Measurements from ENCODE around the gene TMEM198.
A peak's percentile ranks its signal among the peaks of the same experiment; 100 is the strongest.

The TMEM198 gene

DNA sequence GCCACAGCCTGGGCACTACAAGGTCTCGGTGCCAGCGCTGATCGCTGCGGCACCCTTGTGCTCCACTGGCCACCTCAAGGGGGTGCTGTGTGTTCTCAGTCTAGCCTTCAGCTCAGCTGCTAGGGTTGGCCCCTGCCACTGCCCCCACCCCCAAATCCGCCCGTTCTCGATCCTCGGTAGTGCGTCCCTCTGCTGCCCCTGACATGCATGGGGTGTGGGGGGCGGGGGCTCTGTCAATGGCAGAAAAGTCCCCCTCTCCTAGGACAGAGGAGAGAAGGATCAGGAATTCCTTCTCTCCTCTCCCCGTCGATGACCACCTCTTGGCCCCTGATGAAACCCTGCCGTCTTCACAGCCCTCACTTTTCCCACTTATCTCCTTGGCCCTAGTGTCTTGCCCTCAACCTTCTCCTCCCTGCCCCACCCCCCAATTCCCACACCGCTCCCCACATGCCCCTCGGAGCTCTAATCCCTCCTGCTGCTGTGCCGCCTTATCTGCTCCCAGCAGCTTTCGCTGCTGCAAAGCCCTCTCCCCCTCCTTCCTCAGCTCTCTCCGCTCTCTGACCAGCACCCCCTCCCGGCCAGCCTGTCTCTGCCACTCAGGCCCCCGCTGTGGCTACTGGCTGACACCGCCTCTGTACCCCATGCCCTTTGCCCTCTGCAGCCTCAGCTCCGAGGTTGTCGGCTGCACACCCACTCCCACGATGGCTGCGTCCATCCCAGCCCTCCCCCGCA lies 33.9 kb upstream of the TMEM198 start:
- DNase-seq, result peak; percentile 38 to 39

DNA sequence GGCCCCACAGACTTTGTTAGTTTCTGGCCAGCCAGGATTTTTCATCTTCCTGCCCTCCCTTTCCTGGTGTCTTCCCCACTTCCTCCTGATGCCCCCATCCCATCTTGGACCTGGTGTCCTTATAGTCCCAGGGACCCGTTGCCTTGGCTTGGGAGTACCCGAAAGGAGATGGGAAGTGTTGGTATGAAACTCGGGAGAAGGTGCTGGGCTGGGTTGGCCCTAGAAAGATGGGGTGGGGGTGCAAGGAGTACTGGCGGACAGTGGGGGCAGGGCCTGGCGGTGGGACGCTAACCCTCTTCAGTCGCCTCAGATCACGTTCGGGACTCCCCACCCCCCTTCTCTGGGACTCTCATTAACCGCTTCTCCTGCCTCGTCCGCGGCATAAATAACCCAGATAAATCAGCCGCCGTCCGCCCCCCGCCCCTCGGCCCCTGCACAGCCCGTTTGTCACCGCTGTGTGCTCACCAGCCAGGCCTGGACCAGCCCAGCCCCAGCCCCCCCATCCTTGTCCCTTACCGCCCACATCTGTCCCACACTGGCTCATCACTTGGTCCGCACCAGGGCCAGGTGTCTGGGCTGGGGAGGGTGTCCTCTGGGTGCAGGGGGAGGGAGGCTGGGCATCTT lies 33.2 kb upstream of the TMEM198 start:
- DNase-seq, result no peak

DNA sequence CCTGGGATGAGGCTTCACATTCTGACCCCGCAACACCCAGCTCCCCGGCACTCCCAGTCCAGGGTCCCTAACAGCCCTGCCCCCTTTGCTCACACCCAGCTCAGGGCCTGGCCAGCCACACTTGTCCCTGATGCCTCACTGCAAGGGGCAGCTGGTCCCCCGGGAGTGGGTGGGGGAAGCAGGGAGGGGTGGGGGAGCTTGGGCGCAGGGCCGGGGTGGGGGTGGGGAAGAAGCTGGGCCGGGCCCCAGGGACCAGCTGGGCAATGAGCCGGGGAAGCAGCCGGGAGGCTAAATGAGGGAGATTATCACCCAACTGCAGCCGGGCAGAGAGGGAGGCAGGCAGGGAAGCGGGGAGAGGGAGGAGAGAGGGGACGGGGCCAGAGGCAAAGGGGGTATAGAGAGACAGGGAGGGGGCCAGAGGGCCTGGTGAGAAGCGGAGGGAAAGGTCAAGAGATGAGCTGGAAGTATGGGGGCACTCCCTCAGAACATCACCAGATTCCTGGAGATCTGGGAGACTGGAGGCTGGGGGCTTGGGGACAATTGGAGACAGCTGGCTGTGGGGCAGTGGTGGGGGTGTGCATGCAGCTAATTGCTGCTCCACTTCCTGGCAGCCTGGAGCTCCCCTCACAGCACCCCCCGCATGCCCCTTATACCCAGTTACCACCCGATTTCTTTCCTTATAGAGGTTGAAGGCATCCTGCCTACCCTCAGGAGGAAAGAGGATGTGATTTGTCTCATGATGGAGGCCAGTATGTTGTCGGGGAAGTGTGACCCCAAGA lies 32.1 kb upstream of the TMEM198 start:
- no peak for DNase-seq

GRCh38 chr2:219512524-219513216 lies 31.2 kb upstream of the TMEM198 start:
- no peak for DNase-seq

GRCh38 chr2:219513787-219514186 lies 30.0 kb upstream of the TMEM198 start:
- no peak for DNase-seq

DNA sequence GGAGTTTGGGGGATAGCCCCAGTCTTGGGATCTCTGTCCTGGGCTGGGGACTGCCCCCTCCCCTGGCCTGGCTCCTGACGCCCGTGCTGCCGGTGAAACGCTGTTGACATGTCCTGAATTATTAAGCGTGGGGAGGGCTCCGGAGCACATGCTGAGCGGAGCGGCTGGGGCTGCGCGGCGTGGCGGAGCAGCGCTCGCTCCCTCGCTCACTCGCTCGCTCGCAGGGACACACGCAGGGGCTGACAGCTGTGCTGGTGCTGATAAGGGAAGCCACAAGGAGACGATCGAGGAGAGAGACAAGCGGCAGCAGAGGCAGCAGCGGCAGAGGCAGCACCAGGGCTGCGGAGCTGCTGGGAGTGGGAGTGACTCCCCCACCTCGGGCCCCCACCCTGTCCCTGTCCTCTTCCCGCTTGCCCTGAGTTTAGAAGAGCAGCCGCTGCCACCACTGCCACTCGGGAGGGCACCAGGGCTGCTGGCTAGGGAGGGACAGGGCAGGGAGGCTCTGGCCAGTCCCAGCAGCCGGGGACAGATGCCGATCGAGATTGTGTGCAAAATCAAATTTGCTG lies 29.5 kb upstream of the TMEM198 start, which contains the start of gene ASIC4:
TSS of gene ASIC4 (plus strand) at position 287 of the 566 bp plus-strand sequence. CDS start at position 530, 243 bp downstream.
- no peak for DNase-seq

- DNase-seq, result no peak
Observed at GRCh38 chr2:219514836-219515235, 29.0 kb upstream of the TMEM198 start.

GRCh38 chr2:219515874-219516629 lies 27.8 kb upstream of the TMEM198 start:
- DNase-seq, result no peak

DNA sequence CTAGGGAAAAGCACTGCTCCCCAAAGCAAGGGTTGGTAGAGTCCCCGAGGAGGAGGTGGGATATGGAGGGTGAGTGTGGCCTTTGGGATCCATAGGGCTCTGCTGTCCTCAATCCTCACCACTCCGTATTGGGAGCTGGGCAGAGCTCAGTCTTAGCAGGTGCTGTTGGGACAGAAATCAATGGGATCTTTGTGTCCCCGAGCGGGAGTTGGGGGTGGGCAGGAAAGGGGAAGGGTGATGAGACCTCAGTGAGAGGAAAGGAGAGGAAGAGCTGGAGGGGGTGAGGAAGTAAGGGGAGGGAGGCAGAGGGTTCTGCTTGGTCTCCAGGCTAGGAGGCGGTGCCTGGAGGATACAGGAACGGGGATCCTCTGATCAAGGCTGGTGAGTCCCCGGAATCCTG lies 26.9 kb upstream of the TMEM198 start:
- DNase-seq, result no peak

GRCh38 chr2:219517954-219518778 lies 25.7 kb upstream of the TMEM198 start:
- DNase-seq, result no peak

DNA sequence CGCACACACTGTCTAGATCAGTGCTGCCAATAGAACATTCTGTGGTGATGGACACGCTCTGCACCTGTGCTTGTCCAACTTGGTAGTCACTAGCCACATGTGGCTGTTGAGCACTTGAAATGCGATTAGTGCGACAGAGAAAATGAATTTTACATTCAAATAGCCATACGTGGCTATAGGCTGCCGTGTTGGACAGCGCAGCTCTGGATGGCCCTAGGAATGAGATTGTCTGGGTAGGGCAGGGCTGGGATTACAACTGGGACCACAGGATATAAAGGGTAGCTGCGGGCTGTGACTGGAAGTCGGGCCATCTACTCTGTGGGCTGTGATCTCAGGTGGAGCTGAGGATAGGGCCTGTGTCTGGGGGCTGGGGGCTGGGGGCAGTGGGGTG lies 24.3 kb upstream of the TMEM198 start:
- DNase-seq, result no peak

DNA sequence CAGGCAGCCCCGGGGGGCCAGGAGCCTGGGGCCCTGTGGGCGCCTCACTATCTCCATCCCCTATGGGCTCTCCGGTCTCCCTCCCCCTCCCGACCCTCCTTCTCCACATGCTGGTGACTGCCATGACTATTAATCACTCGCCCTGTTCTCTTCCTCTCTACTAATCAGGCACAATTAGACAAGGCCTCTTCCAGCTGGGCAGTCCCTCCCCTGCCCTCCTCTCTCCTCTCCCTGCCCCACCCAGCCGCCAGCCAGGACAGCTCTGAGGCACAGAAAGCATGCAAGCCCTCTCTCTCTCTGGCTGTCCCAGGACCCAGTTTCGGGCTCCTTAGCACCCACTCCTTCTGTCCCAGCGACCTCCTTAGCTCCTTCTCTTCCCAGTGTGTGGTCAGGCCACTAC lies 23.7 kb upstream of the TMEM198 start:
- no peak for DNase-seq

GRCh38 chr2:219521066-219521880 lies 22.6 kb upstream of the TMEM198 start:
- DNase-seq, result no peak

DNA sequence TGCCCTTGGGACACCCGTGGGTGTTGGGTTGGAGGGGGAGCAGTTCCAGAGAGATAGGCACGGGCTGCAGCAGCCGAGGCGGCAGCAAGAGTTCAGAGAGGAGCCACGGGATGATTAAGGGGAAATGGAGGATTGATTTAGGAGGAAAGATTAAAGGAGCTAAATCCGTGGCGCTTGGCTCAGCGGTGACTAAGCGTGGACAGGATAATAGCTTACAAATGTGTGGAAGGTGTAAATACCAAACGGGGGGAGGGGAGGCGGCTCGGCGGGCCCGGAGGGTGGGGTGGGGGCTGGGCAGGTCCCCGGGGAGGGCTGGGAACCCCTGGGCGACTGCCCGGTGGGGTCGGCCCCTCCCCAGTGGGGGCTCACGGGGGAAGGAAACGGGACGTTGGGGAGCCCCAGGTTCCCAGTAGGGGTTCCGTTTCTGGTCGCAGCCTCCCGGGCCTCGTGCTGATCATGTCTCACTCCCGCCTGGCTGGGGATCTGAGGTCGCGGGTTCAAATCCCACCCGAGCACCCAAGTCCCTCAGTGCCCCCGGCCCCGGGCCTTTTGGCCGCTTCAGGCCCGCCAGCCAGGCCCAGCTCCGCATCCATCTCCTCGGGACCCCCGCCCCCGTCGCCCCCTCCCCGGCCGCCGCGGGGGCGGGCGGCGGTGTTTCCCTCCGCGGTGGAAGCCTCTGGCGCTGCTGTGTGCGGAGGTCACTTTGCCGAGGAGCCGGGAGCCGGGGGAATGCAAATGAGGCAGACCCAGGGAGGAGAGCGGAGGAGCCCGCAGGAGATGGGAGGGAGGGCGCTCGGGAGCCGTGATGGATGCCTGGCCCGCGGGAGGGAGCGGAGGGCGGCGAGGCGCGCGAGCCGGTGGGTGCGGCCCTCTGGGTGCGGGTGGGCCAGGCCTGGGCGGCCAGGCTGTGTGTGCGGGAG lies 21.5 kb upstream of the TMEM198 start:
- no peak for DNase-seq

DNA sequence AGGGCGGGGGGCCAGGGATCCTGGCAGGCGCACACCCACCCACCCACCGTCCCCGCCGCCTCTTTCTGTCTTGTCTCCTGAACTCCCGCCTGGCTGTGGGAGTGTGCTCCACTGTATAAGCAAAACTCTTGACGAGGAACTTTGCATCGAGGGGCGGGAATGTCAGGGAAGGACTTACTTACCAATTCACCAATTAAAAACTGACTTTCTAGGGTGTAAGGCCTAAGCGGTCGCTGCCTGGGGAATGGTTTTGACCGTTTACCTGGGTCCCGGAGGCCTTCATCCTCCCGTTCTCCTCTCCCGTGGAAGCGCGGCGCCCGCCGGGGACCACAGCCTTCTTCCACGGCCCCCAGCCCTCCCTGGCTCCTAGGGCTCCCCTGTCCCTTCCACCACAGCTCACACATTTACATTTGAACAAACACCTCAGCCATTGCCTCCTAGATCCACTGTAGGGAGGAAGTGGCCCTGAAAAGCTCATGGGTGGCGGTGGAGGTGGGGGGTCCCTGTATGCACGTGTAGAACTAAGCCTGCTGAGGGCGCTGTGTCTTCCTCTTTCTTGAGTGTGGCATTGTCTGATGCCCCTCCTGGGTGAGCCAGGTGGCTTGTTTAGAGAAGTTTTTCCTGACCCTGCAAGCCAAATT lies 20.7 kb upstream of the TMEM198 start:
- DNase-seq, result no peak

DNA sequence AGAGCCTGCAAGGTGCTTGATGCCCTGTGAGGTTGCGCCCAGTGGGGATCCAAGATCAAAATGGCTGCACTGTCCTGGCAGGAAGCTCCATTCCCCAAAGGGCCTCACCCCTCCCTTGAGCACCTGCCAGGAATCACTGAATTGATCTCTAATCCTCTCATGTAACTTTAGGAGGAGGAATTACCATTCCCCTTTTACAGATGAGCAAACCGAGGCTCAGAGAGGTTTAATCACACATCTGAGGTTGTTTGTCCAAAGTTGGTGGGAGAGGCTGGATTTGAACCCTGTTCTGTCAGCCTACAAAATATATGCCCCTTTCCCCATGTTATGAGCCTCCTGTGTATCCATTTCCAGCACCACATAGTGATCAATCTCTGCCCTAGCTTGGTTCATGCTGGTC lies 19.0 kb upstream of the TMEM198 start:
- DNase-seq, result no peak

- DNase-seq, result no peak
Observed at GRCh38 chr2:219525533-219526232, 18.1 kb upstream of the TMEM198 start.

Data from CD4-positive, alpha-beta T cell treated with Interleukin-4 for 1 hour (primary cell).